GM23338 (cell line): ENCODE data around the gene PTPN5. TPM values are rescaled to one million over a fixed set of nuclear protein-coding genes. Genes with fewer than 3 reads are reported as not detected.

Experiments used
- ATAC-seq: fragments of 200-7000 bp; cut with Tn5 transposase; 3 replicates; pipeline ENCODE4 v1.9.1; 2020
- DNase-seq: peaks from one replicate; pipeline ENCODE4 v3.0.0-alpha.2; 2015; ENCODE audit warnings: low spot score
- H2AFZ ChIP-seq: fragments of 200-600 bp; sonication (generic); 2 replicates; pipeline ENCODE4 v1.8.0; 2016; ENCODE audit warnings: antibody characterized with exemption, mild to moderate bottlenecking, moderate library complexity
- H3F3A ChIP-seq: fragments of 200-600 bp; sonication (generic); replicated peaks from 2 replicates; pipeline ENCODE4 v1.8.0; 2017; ENCODE audit warnings: antibody characterized with exemption, mixed run types, low read depth
- H3K27ac ChIP-seq: fragments of 200-600 bp; sonication (generic); 2 replicates; pipeline ENCODE4 v1.6.1; 2016; ENCODE audit warnings: low read depth
- H3K27me3 ChIP-seq: fragments of 200-600 bp; sonication (generic); 2 replicates; pipeline ENCODE4 v1.8.0; 2016; ENCODE audit warnings: mild to moderate bottlenecking, mixed run types, moderate library complexity; ENCODE audit not compliant: insufficient read depth
- H3K36me3 ChIP-seq: fragments of 200-600 bp; sonication (generic); 2 replicates; pipeline ENCODE4 v1.8.0; 2016; ENCODE audit warnings: mild to moderate bottlenecking; ENCODE audit not compliant: insufficient read depth
- H3K4me1 ChIP-seq: fragments of 200-600 bp; sonication (generic); 2 replicates; pipeline ENCODE4 v1.8.0; 2016; ENCODE audit warnings: mild to moderate bottlenecking, moderate library complexity; ENCODE audit not compliant: insufficient read depth
- H3K4me2 ChIP-seq: fragments of 200-600 bp; sonication (generic); 2 replicates; pipeline ENCODE4 v1.7.1; 2017; ENCODE audit warnings: mixed run types
- H3K4me3 ChIP-seq: fragments of 200-600 bp; sonication (generic); 2 replicates; pipeline ENCODE4 v1.6.1; 2016; ENCODE audit warnings: mixed run types
- H3K79me2 ChIP-seq: fragments of 200-600 bp; sonication (generic); replicated peaks from 2 replicates; pipeline ENCODE4 v1.8.0; 2017; ENCODE audit warnings: mild to moderate bottlenecking; ENCODE audit not compliant: insufficient read depth
- H3K9me2 ChIP-seq: fragments of 200-600 bp; sonication (generic); 2 replicates; pipeline ENCODE4 v1.8.0; 2017; ENCODE audit not compliant: insufficient read depth
- H4K20me1 ChIP-seq: fragments of 200-600 bp; sonication (generic); replicated peaks from 2 replicates; pipeline ENCODE4 v1.8.0; 2017; ENCODE audit warnings: mild to moderate bottlenecking; ENCODE audit not compliant: insufficient read depth
- H3K27ac Mint-ChIP-seq: 2 replicates; pipeline ENCODE4 v1.8.0; 2020; ENCODE audit warnings: inconsistent platforms, mild to moderate bottlenecking, moderate library complexity, mixed read lengths
- H3K27me3 Mint-ChIP-seq: 3 replicates; pipeline ENCODE4 v1.8.0; 2022; ENCODE audit warnings: low read depth, mild to moderate bottlenecking, moderate library complexity, mixed read lengths, inconsistent platforms; ENCODE audit not compliant: insufficient read depth, poor library complexity
- H3K36me3 Mint-ChIP-seq: 3 replicates; pipeline ENCODE4 v1.8.0; 2021; ENCODE audit warnings: low read depth, mild to moderate bottlenecking, inconsistent platforms, moderate library complexity, mixed read lengths
- H3K4me1 Mint-ChIP-seq: 3 replicates; pipeline ENCODE4 v1.8.0; 2020; ENCODE audit warnings: mild to moderate bottlenecking, inconsistent platforms, mixed read lengths
- H3K4me3 Mint-ChIP-seq: 3 replicates; pipeline ENCODE4 v1.8.0; 2021; ENCODE audit warnings: moderate library complexity, mild to moderate bottlenecking, inconsistent platforms, mixed read lengths
- H3K9me3 Mint-ChIP-seq: 3 replicates; pipeline ENCODE4 v1.8.0; 2020; ENCODE audit warnings: moderate library complexity, mild to moderate bottlenecking, inconsistent platforms, mixed read lengths
- CREB1 ChIP-seq: fragments of 250-450 bp; sonication (Bioruptor Pico); IDR thresholded peaks from 2 replicates; pipeline ENCODE4 v1.5.0; 2020; ENCODE audit warnings: low read depth, mild to moderate bottlenecking, moderate library complexity
- CTCF ChIP-seq, 2 experiments: fragments of 200-600 bp in 1 of 2; sonication (generic) in 1 of 2; conservative IDR thresholded peaks; 2 replicates each; pipeline versions ENCODE4 v1.5.1 to v1.6.1; 2016 to 2017; ENCODE audit warnings: antibody characterized with exemption in 2 of 2, low read depth in 2 of 2, mild to moderate bottlenecking in 2 of 2, moderate library complexity in 1 of 2
- JUNB ChIP-seq: IDR thresholded peaks from one replicate; pipeline ENCODE4 v1.6.1; 2016; ENCODE audit warnings: antibody characterized with exemption; ENCODE audit not compliant: unreplicated experiment
- POLR2AphosphoS5 ChIP-seq: IDR thresholded peaks from 2 replicates; pipeline ENCODE4 v1.6.1; 2016; ENCODE audit warnings: antibody characterized with exemption, low read depth
- STAT1 ChIP-seq: IDR thresholded peaks from one replicate; pipeline ENCODE4 v1.6.1; 2016; ENCODE audit warnings: antibody characterized with exemption; ENCODE audit not compliant: unreplicated experiment
- ZNF114 ChIP-seq: fragments of 250-450 bp; sonication (Bioruptor Pico); IDR thresholded peaks from 2 replicates; pipeline ENCODE4 v1.5.0; 2020; ENCODE audit warnings: mild to moderate bottlenecking, moderate library complexity
- ZNF462 ChIP-seq: fragments of 250-450 bp; sonication (Bioruptor Pico); IDR thresholded peaks from 2 replicates; pipeline ENCODE4 v1.5.0; 2020; ENCODE audit warnings: mild to moderate bottlenecking, moderate library complexity
- polyA plus RNA-seq: library from polyadenylated mRNA; unstranded; fragments of >200 nt; fragmentation: Nextera tagmentation; extraction: Ambion mirVana; gene quantifications from 2 replicates; pipeline ENCODE4 v1.2.1, GENCODE V29; 2016
- total RNA-seq: library from RNA; depleted of rRNA; stranded (reverse); fragments of >200 nt; shearing (Covaris generic); gene quantifications from 2 replicates; pipeline ENCODE4 v1.2.3, GENCODE V29; 2014

The PTPN5 gene
- total and polyA plus RNA-seq, 2 experiments from 2014 or later: 3.7 to 5.7 TPM

GRCh38 chr11:18770479-18771125 lies 21.0 kb downstream of the PTPN5 start (continued):
- TF ChIP-seq CTCF (conservative IDR thresholded peaks at IDR 0.05; ENCODE audit: low read depth in 2 of 2): no peak
- no peak for TF ChIP-seq CREB1 (CRISPR knock-in tag)
- TF ChIP-seq ZNF114 (CRISPR knock-in tag): no peak
- TF ChIP-seq STAT1: no peak

GRCh38 chr11:18769802-18770456 lies 21.7 kb downstream of the PTPN5 start:
- Histone ChIP-seq H3F3A (no peaks in the 10 kb centered on the region), H3K27me3 (no peaks in the 10 kb centered on the region), H3K79me2 (no peaks in the 10 kb centered on the region), H3K36me3 (no peaks in the 10 kb centered on the region), H2AFZ (no peak overlapping the region), H4K20me1 (no peaks in the 10 kb centered on the region), H3K4me2 (no peak overlapping the region), H3K27ac (no peak overlapping the region), H3K9me2 (no peaks in the 10 kb centered on the region), H3K4me3 (no peak overlapping the region), H3K4me1 (peaks cover 27% of the 10 kb centered on the region)
- Mint-ChIP-seq H3K36me3 (peaks cover 2% of the 10 kb centered on the region; the same call in 1 of the 3 replicates), H3K4me1 (peaks cover 43% of the 10 kb centered on the region), H3K27me3 (peaks cover 19% of the 10 kb centered on the region), H3K4me3 (no peak overlapping the region), H3K27ac (no peak overlapping the region), H3K9me3 (no peaks in the 10 kb centered on the region)
- DNase-seq (peak; percentile 64), ATAC-seq (peak; percentile 57)
- TF ChIP-seq CREB1 (CRISPR knock-in tag) (peak; percentile 37; the same call in 1 of the 2 replicates), ZNF114 (CRISPR knock-in tag) (no peak)

- ATAC-seq: no peak
- H3K9me3 Mint-ChIP-seq: no peaks in the 10 kb centered on the region
- H3K4me1 Mint-ChIP-seq: peaks cover 38% of the 10 kb centered on the region
- no peak for TF ChIP-seq ZNF114 (CRISPR knock-in tag)
- TF ChIP-seq JUNB: no peak
- no peak for TF ChIP-seq POLR2AphosphoS5
- no peak for TF ChIP-seq STAT1
- TF ChIP-seq ZNF462 (CRISPR knock-in tag): no peak
- TF ChIP-seq CTCF (conservative IDR thresholded peaks at IDR 0.05; ENCODE audit: low read depth in 2 of 2): no peak
These were observed 22.6 kb downstream of the PTPN5 start for GRCh38 chr11:18768978-18769377.

More at GRCh38 chr11:18768978-18769377, 22.6 kb downstream of the PTPN5 start:
- H3K36me3 ChIP-seq: no peaks in the 10 kb centered on the region
- H3K9me2 ChIP-seq: no peaks in the 10 kb centered on the region
- H3K79me2 ChIP-seq: no peaks in the 10 kb centered on the region
- no peak overlapping the region for H3K4me3 Mint-ChIP-seq
- peaks cover 2% of the 10 kb centered on the region; the same call in 1 of the 3 replicates for H3K36me3 Mint-ChIP-seq
- H3K27me3 ChIP-seq: no peaks in the 10 kb centered on the region
- no peak overlapping the region for H3K4me2 ChIP-seq
- no peak overlapping the region for H3K4me3 ChIP-seq
- no peaks in the 10 kb centered on the region for H4K20me1 ChIP-seq
- H3K27ac ChIP-seq: no peak overlapping the region
- no peak for DNase-seq
- H3K4me1 ChIP-seq: peaks cover 27% of the 10 kb centered on the region
- H3F3A ChIP-seq: no peaks in the 10 kb centered on the region
- H2AFZ ChIP-seq: no peak overlapping the region
- no peak overlapping the region; the same call in 1 of the 2 replicates for H3K27ac Mint-ChIP-seq
- peaks cover 19% of the 10 kb centered on the region for H3K27me3 Mint-ChIP-seq
